ENCODE data around the gene MST1. TPM values are rescaled to one million over a fixed set of nuclear protein-coding genes. Genes with fewer than 3 reads are reported as not detected.
A peak's percentile ranks its signal among the peaks of the same experiment; 100 is the strongest.
"Not testable (repeated sequence)": the region's sequence is repeated elsewhere in the genome, so short reads cannot be mapped to it uniquely, and the experiment has no call there.

Gene MST1
- total RNA-seq, 4 donors from 2014 or later, result 2.3 to 12.2 (median 2.7) TPM

- H3K36me3 ChIP-seq, result peaks cover 7 to 83% (median 8%) of the 10 kb centered on the region in 3 donors
- no peak overlapping the region for H3K4me3 ChIP-seq
- no peak for TF ChIP-seq CTCF (IDR thresholded peaks at IDR 0.05)
- TF ChIP-seq POLR2A (IDR thresholded peaks at IDR 0.05), result no peak
- H3K4me1 ChIP-seq, result peaks cover 0 to 5% (median 0%) of the 10 kb centered on the region in 3 donors
- H3K9me3 ChIP-seq, result no peaks in the 10 kb centered on the region
- intact Hi-C loops (cut with DNase I), result loop anchor here (10.0 kb wide), 1 partner anchor 145 kb away; no protein-coding TSS in a partner anchor
- no peak overlapping the region for H3K27ac ChIP-seq
- H3K27me3 ChIP-seq, result no peaks in the 10 kb centered on the region
- 80% methylated on average over 1 of the region's 8 CpGs; no CpG with 5 or more reads in 1 of the 2 donors for WGBS, 2 donors
- DNase-seq, result no peak
These were observed 10.7 kb upstream of the MST1 start for GRCh38 chr3:49700014-49700413.

DNA sequence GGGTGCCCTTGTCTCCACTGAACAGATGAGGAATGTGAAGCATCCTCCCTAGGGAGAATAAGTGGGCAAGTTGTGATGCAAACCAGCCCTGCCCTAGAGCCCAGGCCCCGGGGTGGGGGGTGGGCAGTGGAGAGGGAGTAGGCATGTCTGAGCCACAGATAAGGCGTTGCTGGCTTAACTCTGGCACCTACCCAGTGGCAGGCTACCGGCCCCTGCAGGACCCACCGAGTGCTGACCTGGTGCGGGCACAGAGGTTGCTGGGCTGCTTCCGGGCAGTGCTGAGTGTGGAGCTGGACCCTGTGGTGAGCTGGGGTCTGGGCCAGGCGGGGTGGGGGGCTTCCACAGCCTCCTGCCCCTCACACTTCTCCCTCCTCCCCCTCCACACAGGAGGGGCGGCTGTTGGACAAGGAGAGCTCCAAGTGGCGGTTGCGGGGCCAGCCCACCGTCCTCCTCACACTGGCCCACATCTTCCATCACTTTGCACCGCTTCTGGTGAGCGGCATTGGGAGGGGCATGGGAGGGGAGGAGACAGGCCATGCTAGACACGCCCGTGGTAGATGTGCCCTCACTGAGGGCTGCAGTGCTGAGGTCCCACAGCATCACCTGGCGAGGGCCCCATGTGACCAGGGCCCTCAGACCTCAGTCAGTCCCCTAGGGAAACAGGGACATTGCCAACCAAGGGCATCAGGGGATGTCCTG, 10.2 kb upstream of the MST1 start:
- H3K27ac ChIP-seq, result no peak overlapping the region
- H3K36me3 ChIP-seq, result peaks cover 3 to 80% (median 4%) of the 10 kb centered on the region in 3 donors
- peaks cover 0 to 5% (median 0%) of the 10 kb centered on the region in 3 donors for H3K4me1 ChIP-seq
- 76 to 85% methylated on average over 5 to 8 of the region's 16 CpGs for WGBS, 2 donors
- H3K9me3 ChIP-seq, result no peaks in the 10 kb centered on the region
- no peak for TF ChIP-seq POLR2A (IDR thresholded peaks at IDR 0.05)
- no peak for TF ChIP-seq CTCF (IDR thresholded peaks at IDR 0.05)
- no peak for DNase-seq
- H3K27me3 ChIP-seq, result no peaks in the 10 kb centered on the region
- no peak overlapping the region for H3K4me3 ChIP-seq
- intact Hi-C loops (cut with DNase I), result no loop called here

- H3K27me3 ChIP-seq; H3K4me3 ChIP-seq; H3K9me3 ChIP-seq; DNase-seq; H3K27ac ChIP-seq; intact Hi-C loops (cut with DNase I): not testable (repeated sequence)
- no CpG with 5 or more reads among the region's 4 CpGs for WGBS, 2 donors
- peaks cover 0 to 43% (median 3%) of the 10 kb centered on the region in 3 donors for H3K36me3 ChIP-seq
- H3K4me1 ChIP-seq, result peaks cover 11 to 17% (median 12%) of the 10 kb centered on the region in 3 donors
These were observed 6.2 kb upstream of the MST1 start for GRCh38 chr3:49695350-49696015.

DNA sequence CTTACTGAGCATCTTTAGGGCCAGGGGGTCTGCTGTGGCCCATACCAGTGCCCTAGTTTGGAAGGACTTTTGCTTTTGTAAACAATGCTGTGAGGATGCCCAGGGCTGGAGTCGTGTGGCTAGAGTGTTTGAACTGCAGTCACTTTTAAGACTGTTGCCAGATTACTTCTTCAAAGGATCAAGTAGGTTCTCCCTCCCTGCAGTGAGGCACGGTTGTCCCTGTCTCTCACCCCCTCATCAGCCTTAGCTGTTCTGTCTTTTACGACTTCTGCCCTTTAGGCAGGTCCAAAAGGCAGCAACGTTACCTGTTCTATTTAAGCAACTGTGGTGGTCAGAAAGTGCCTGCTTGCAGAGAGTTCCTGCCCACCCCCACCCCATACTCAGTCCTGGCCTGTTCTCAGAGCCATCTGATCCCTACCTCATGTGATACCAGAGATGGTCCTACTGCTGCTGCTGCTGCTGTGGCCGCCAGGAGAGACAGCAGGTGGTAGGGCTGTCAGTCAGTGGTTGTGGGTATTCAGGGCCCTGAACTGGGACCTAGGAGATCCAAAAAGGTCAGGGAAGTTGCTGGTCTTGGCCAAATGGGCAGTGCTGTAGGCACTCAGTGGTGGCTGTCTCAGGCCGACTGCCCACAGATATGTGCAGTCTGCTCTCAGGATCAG, 5.3 kb upstream of the MST1 start:
- intact Hi-C loops (cut with DNase I); H3K27me3 ChIP-seq; H3K27ac ChIP-seq; H3K9me3 ChIP-seq; DNase-seq; H3K4me3 ChIP-seq: not testable (repeated sequence)
- 67 to 75% methylated on average over 3 of the region's 6 CpGs for WGBS, 2 donors
- H3K36me3 ChIP-seq, result peaks cover 0 to 34% (median 0%) of the 10 kb centered on the region in 3 donors
- H3K4me1 ChIP-seq, result peaks cover 16 to 26% (median 16%) of the 10 kb centered on the region in 3 donors

- H3K27ac ChIP-seq; DNase-seq; intact Hi-C loops (cut with DNase I); H3K4me3 ChIP-seq; H3K9me3 ChIP-seq; H3K36me3 ChIP-seq: not testable (repeated sequence)
- H3K4me1 ChIP-seq, result peaks cover 27 to 45% (median 29%) of the 10 kb centered on the region in 3 donors
- peaks cover 0 to 14% (median 0%) of the 10 kb centered on the region in 4 donors for H3K27me3 ChIP-seq
- WGBS, 2 donors, result 74 to 83% methylated on average over 3 of the region's 3 CpGs
These were observed 2.2 kb upstream of the MST1 start for GRCh38 chr3:49691481-49691880.

DNA sequence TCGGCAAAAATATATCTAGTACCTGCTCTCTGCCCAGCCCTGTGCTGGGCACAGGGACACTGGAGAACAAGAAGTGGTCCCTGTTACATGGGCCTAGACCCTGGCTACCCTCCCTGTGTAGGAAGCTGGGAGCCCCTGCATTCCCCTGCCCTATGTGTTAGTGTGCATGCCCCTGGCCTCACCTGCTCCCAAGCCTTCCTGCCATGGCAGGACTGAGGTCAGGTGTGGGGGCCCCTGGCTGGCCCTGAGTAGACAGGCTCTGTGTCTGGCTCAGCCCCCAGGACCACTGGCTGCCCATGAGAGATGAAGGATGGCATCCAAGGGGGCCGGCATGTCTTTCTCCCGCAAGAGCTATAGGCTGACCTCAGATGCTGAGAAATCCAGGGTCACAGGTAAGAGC, 1.6 kb upstream of the MST1 start:
- 80 to 90% methylated on average over 1 to 2 of the region's 3 CpGs for WGBS, 2 donors
- H3K27ac ChIP-seq; H3K4me3 ChIP-seq; intact Hi-C loops (cut with DNase I); H3K9me3 ChIP-seq; DNase-seq; H3K36me3 ChIP-seq: not testable (repeated sequence)
- H3K4me1 ChIP-seq, result peaks cover 27 to 51% (median 29%) of the 10 kb centered on the region in 3 donors
- H3K27me3 ChIP-seq, result peaks cover 0 to 17% (median 0%) of the 10 kb centered on the region in 4 donors

DNA sequence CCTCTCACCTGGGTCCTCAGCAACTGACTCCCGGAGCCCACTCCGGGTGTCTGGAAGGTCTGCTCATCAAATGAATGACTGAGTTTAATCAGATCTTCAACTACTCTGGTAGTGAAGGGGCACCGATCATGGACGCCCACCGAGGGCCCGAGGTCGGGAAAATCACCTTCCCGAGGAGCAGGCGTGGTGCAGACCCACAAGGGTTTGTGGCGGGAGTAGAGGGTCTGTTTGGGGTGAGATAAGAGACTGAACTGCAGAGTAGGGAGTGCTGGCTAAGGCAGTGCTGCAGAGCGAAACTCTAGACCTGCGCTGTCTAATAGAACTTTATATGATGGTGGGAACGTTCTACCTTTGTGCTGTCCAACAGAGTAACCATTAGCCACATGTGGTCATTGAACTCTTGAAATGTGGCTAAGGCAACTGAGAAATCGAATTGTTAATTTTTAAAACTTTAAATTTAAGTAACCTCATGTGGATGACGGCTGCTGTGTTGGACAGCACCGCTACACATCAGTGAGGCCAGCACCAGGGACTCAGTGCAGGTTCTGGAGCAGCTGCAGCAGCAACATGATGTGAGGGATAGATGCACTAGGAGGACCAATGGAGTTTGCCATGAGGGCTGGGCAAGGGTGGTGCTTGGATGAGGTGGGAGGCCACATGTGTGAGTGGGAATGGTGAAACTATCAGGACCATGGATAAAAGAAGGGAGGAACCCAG, 792 bp upstream of the MST1 start:
- intact Hi-C loops (cut with DNase I); H3K36me3 ChIP-seq; H3K9me3 ChIP-seq; DNase-seq: not testable (repeated sequence)
- Histone ChIP-seq H3K4me1 (peaks cover 27 to 55% (median 29%) of the 10 kb centered on the region in 3 donors), H3K27ac (peak overlapping the region; percentile 85 to 89 (median 88)), H3K27me3 (peaks cover 0 to 17% (median 0%) of the 10 kb centered on the region in 4 donors), H3K4me3 (peak overlapping the region; percentile 93 to 100 (median 96))
- WGBS, 2 donors, result 14 to 15% methylated on average over 9 to 11 of the region's 16 CpGs

- peak overlapping the region; percentile 85 to 89 (median 88) for H3K27ac ChIP-seq
These were observed 782 bp downstream of the MST1 start for GRCh38 chr3:49688338-49689045.

GRCh38 chr3:49687424-49687795, 1.9 kb downstream of the MST1 start:
- 100% methylated on average over 3 of the region's 12 CpGs; no CpG with 5 or more reads in 1 of the 2 donors for WGBS, 2 donors
- H3K4me3 ChIP-seq; DNase-seq; H3K9me3 ChIP-seq; intact Hi-C loops (cut with DNase I); H3K27ac ChIP-seq: not testable (repeated sequence)
- peaks cover 27 to 55% (median 29%) of the 10 kb centered on the region in 3 donors for H3K4me1 ChIP-seq
- peaks cover 10 to 26% (median 13%) of the 10 kb centered on the region in 3 donors for H3K36me3 ChIP-seq
- H3K27me3 ChIP-seq, result peaks cover 0 to 17% (median 0%) of the 10 kb centered on the region in 4 donors

More at GRCh38 chr3:49688338-49689045, 782 bp downstream of the MST1 start:
- H3K4me3 ChIP-seq, result peak overlapping the region; percentile 93 to 100 (median 96)
- intact Hi-C loops (cut with DNase I); DNase-seq; H3K9me3 ChIP-seq: not testable (repeated sequence)
- peaks cover 0 to 17% (median 0%) of the 10 kb centered on the region in 4 donors for H3K27me3 ChIP-seq
- H3K36me3 ChIP-seq, result peaks cover 2 to 15% (median 2%) of the 10 kb centered on the region in 3 donors
- WGBS, 2 donors, result 40 to 80% methylated on average over 2 to 4 of the region's 7 CpGs
- peaks cover 27 to 55% (median 29%) of the 10 kb centered on the region in 3 donors for H3K4me1 ChIP-seq

Data from esophagus squamous epithelium (tissue), 5 donors.